CD8-positive, alpha-beta memory T cell (primary cell): ENCODE measurements around the gene ELOA. TPM values are rescaled to one million over a fixed set of nuclear protein-coding genes. Genes with fewer than 3 reads are reported as not detected.

ENCODE experiments used
- CTCF ChIA-PET: fragments of 350-600 bp; sonication (Branson Sonifier 250); formaldehyde crosslinking; loops from one replicate; lab custom pipeline; 2021; ENCODE audit warnings: antibody characterized with exemption; lab: Charles Lee
- POLR2A ChIA-PET: fragments of 350-600 bp; sonication (Branson Sonifier 250); formaldehyde crosslinking; loops from one replicate; lab custom pipeline; 2021; ENCODE audit warnings: antibody characterized with exemption; lab: Charles Lee
- DNase-seq, 5 donors: peaks; one replicate each; pipeline versions ENCODE4 v3.0.0 to v3.0.0-alpha.2; 2020 to 2022; ENCODE audit warnings: mixed read lengths in 1 of 5
- H3K27ac ChIP-seq: one replicate; pipeline ENCODE4 v1.7.0; 2013; ENCODE audit warnings: low read depth, mild to moderate bottlenecking, low read length, moderate library complexity
- H3K27me3 ChIP-seq: 2 replicates; pipeline ENCODE4 v1.7.0; 2013; ENCODE audit warnings: low read length, mild to moderate bottlenecking; ENCODE audit not compliant: insufficient read depth, poor library complexity, severe bottlenecking
- H3K36me3 ChIP-seq: 2 replicates; pipeline ENCODE4 v1.7.0; 2013; ENCODE audit warnings: mild to moderate bottlenecking, low read length, moderate library complexity; ENCODE audit not compliant: insufficient read depth
- H3K4me1 ChIP-seq: 2 replicates; pipeline ENCODE4 v1.7.0; 2013; ENCODE audit warnings: mild to moderate bottlenecking, low read length, moderate library complexity; ENCODE audit not compliant: insufficient read depth
- H3K4me3 ChIP-seq: 2 replicates; pipeline ENCODE4 v1.7.0; 2013; ENCODE audit warnings: mild to moderate bottlenecking, low read length
- H3K9me3 ChIP-seq: 2 replicates; pipeline ENCODE4 v1.7.0; 2013; ENCODE audit warnings: mild to moderate bottlenecking, low read length
- H3K27ac Mint-ChIP-seq, 8 donors: one replicate each; pipeline ENCODE4 v1.8.0; 2020 to 2021; ENCODE audit warnings: mixed read lengths in 8 of 8, mild to moderate bottlenecking in 6 of 8, inconsistent platforms in 3 of 8, moderate library complexity in 3 of 8
- H3K27me3 Mint-ChIP-seq, 2 donors: one replicate each; pipeline ENCODE4 v1.8.0; 2020 to 2021; ENCODE audit warnings: mixed read lengths in 2 of 2, mild to moderate bottlenecking in 1 of 2, moderate library complexity in 1 of 2
- H3K36me3 Mint-ChIP-seq, 3 donors: one replicate each; pipeline ENCODE4 v1.8.0; 2020 to 2021; ENCODE audit warnings: mixed read lengths in 3 of 3, inconsistent platforms in 1 of 3, mild to moderate bottlenecking in 1 of 3
- H3K4me1 Mint-ChIP-seq, 3 donors: one replicate each; pipeline ENCODE4 v1.8.0; 2020 to 2021; ENCODE audit warnings: mixed read lengths in 3 of 3, inconsistent platforms in 1 of 3, mild to moderate bottlenecking in 1 of 3
- H3K4me3 Mint-ChIP-seq, 7 donors: one replicate each; pipeline ENCODE4 v1.8.0; 2020 to 2021; ENCODE audit warnings: mixed read lengths in 7 of 7, mild to moderate bottlenecking in 6 of 7, moderate library complexity in 4 of 7, inconsistent platforms in 2 of 7
- H3K9me3 Mint-ChIP-seq, 5 donors: one replicate each; pipeline ENCODE4 v1.8.0; 2020 to 2022; ENCODE audit warnings: mixed read lengths in 5 of 5, mild to moderate bottlenecking in 3 of 5, moderate library complexity in 2 of 5, inconsistent platforms in 1 of 5
- polyA plus RNA-seq: library from polyadenylated mRNA; unstranded; fragments of 300-500 nt; fragmentation: Illumina TruSeq; gene quantifications from one replicate; pipeline ENCODE4 v1.2.3, GENCODE V29; 2021
- total RNA-seq, 2 experiments: library from RNA; stranded (reverse); gene quantifications; one replicate each; pipeline ENCODE4 v1.2.3, GENCODE V29; 2021

The ELOA gene
- total and polyA plus RNA-seq, 3 experiments from 2014 or later, result 32.3 to 69.0 (median 64.1) TPM

DNA sequence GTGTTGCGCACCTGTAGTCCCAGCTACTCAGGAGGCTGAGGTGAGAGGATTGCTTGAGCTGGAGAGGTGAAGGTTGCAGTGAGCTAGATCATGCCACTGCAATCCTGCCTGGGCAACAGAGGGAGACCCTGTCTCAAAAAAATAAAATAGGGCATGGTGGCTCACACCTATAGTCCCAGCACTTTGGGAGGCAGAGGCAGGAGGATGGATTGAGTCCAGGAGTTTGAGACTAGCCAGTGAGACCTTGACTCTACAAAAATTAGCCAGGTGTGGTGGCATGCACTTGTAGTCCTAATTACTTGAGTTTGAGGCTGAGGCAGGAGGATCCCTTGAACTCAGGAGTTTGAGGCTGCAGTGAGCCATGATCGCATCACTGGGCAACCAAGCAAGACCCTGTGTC is 42.0 kb upstream of the ELOA start:
- H3K4me3 Mint-ChIP-seq, result no peak overlapping the region

DNA sequence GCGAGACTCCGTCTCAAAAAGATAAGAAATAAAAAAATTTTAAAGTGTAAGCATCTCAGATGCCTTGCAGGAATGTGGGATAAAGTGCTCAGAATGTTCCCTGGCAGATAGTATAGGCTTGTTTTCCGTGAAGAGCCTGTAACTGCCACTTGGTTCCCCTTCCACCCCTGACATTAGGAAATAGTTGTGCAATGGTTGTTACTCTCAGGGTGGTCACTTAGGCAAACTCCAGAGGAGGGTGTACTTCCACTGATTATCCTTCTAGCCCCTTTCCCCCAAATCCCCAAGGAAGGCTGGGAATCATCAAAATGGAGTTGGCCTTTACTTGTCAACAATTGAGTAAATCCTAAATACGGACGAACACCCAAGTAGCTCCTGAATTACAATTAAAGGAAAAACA is 41.3 kb upstream of the ELOA start:
- H3K4me3 Mint-ChIP-seq, result no peak overlapping the region
- no peak overlapping the region for H3K27ac ChIP-seq
- ChIA-PET CTCF (interaction anchor here (1.0 kb wide), 1 partner anchor 10 kb away, joined by 3 read pairs; the partner anchor contains the start of gene RPL11), POLR2A (interaction anchor here (0.6 kb wide), 1 partner anchor 353 kb away, joined by 8 read pairs; no protein-coding TSS in a partner anchor)
- H3K9me3 Mint-ChIP-seq, result no peaks in the 10 kb centered on the region
- no peaks in the 10 kb centered on the region for H3K9me3 ChIP-seq
- H3K4me3 ChIP-seq, result no peak overlapping the region
- no peaks in the 10 kb centered on the region for H3K27me3 Mint-ChIP-seq
- H3K27me3 ChIP-seq, result no peaks in the 10 kb centered on the region
- H3K36me3 Mint-ChIP-seq, result peaks cover 0 to 67% (median 8%) of the 10 kb centered on the region in 3 donors
- H3K27ac Mint-ChIP-seq, result peak overlapping the region in 1 of 8 donors; percentile 33
- H3K36me3 ChIP-seq, result peaks cover 41% of the 10 kb centered on the region
- no peak for DNase-seq
- H3K4me1 Mint-ChIP-seq, result peaks cover 12 to 35% (median 32%) of the 10 kb centered on the region in 3 donors
- H3K4me1 ChIP-seq, result peaks cover 4% of the 10 kb centered on the region

More for the DNA sequence above, 42.0 kb upstream of the ELOA start:
- Mint-ChIP-seq H3K4me1 (peaks cover 17 to 42% (median 38%) of the 10 kb centered on the region in 3 donors), H3K27me3 (no peaks in the 10 kb centered on the region), H3K9me3 (no peaks in the 10 kb centered on the region), H3K36me3 (peaks cover 0 to 73% (median 13%) of the 10 kb centered on the region in 3 donors), H3K27ac (peak overlapping the region in 4 of 8 donors; percentile 17 to 61 (median 50))
- Histone ChIP-seq H3K9me3 (no peaks in the 10 kb centered on the region), H3K4me3 (no peak overlapping the region), H3K27ac (no peak overlapping the region), H3K36me3 (peaks cover 46% of the 10 kb centered on the region), H3K27me3 (no peaks in the 10 kb centered on the region), H3K4me1 (peaks cover 4% of the 10 kb centered on the region)
- ChIA-PET POLR2A (no interaction called here), CTCF (no interaction called here)
- no peak for DNase-seq

DNA sequence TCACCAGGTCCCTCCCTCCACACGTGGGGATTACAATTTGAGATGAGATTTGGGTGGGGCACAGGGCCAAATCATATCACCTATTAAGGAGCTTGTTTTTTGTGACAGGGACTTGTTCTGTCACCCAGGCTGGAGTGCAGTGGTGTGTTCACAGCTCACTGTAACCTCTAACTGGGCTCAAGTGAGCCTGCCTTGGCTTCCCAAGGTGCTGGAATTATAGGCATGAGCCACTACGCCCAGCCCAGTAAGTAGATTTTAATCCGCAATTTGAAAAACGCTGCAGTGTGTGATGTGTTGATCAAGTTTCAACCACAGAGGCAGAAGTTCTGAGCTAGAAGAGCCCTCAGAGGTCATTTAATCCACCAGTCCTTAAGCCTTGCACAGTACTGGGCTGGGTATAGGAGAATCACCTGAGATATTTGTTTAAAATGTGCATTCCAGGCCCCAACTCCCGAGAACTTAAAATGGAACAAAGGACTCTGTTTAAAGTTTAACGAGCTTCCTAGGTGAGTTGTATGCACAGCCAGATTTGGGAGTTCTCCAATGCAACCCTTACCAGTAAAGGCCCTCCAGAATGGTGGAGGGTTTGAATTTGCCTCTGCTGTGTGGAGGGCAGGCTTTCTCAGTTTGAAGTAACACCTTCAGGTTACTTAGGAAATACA is 38.3 kb upstream of the ELOA start:
- Mint-ChIP-seq H3K9me3 (no peaks in the 10 kb centered on the region), H3K4me3 (no peak overlapping the region), H3K36me3 (peaks cover 0 to 52% (median 6%) of the 10 kb centered on the region in 3 donors), H3K27ac (peak overlapping the region in 2 of 8 donors; percentile 36 to 74), H3K4me1 (peaks cover 8 to 25% (median 18%) of the 10 kb centered on the region in 3 donors), H3K27me3 (no peaks in the 10 kb centered on the region)
- H3K4me1 ChIP-seq, result no peaks in the 10 kb centered on the region
- DNase-seq, result no peak
- CTCF ChIA-PET, result no interaction called here
- no peaks in the 10 kb centered on the region for H3K9me3 ChIP-seq
- peaks cover 18% of the 10 kb centered on the region for H3K36me3 ChIP-seq
- H3K27ac ChIP-seq, result no peak overlapping the region
- H3K27me3 ChIP-seq, result no peaks in the 10 kb centered on the region
- H3K4me3 ChIP-seq, result no peak overlapping the region
- POLR2A ChIA-PET, result no interaction called here

DNA sequence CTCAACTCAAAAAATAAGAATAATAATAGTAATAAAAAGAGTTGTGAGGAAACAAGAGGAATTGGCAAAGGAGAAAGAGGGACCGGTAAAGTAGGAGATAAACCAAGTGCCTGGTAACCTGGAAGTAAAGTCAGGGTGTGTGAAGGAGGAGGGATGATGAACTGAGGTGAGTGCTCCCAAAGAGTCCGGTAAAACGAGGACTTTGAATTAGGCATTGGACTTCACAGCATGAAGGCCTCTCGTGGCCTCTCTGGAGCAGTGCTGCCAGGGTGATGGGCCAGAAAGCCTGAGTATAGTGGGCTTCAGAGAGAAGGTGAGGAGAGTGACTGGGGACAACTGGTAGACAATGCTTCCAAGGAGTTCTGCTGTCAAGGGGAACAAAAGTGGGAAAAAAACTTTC is 34.0 kb upstream of the ELOA start:
- Histone ChIP-seq H3K9me3 (no peaks in the 10 kb centered on the region), H3K4me3 (no peak overlapping the region), H3K27ac (no peak overlapping the region), H3K36me3 (no peaks in the 10 kb centered on the region), H3K27me3 (no peaks in the 10 kb centered on the region), H3K4me1 (no peaks in the 10 kb centered on the region)
- Mint-ChIP-seq H3K27me3 (no peaks in the 10 kb centered on the region), H3K27ac (peak overlapping the region in 5 of 8 donors; percentile 12 to 78 (median 21)), H3K36me3 (peaks cover 0 to 31% (median 6%) of the 10 kb centered on the region in 3 donors), H3K4me3 (no peak overlapping the region), H3K9me3 (no peaks in the 10 kb centered on the region), H3K4me1 (peaks cover 8 to 19% (median 16%) of the 10 kb centered on the region in 3 donors)
- DNase-seq, result no peak
- ChIA-PET CTCF (no interaction called here), POLR2A (no interaction called here)

DNA sequence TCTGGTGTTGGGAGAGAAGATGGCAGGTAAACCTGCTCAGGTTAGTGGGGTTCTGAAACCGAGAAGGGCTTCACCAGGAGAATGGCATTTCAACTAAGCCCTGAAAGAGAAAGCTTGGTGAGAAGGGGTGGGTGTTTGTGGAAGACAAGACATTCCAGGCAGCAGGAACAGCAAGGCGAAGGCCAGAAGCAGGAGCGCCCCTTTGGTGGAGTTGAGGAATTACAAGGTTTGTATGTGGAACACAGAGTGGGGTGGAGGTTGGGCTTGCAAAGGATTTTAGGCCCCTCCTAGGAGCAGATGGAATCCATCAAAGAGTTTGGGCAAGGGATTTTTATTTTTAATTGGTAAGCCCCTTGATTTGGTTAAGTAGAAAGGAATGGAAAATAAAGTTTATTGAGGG is 24.8 kb upstream of the ELOA start:
- Mint-ChIP-seq H3K4me1 (peaks cover 12 to 14% (median 14%) of the 10 kb centered on the region in 3 donors), H3K27ac (peak overlapping the region in 5 of 8 donors; percentile 20 to 80 (median 76)), H3K4me3 (no peak overlapping the region), H3K36me3 (peaks cover 0 to 4% (median 0%) of the 10 kb centered on the region in 3 donors), H3K27me3 (no peaks in the 10 kb centered on the region), H3K9me3 (no peaks in the 10 kb centered on the region)
- Histone ChIP-seq H3K9me3 (no peaks in the 10 kb centered on the region), H3K27ac (no peak overlapping the region), H3K27me3 (no peaks in the 10 kb centered on the region), H3K36me3 (no peaks in the 10 kb centered on the region), H3K4me3 (no peak overlapping the region), H3K4me1 (no peaks in the 10 kb centered on the region)
- POLR2A ChIA-PET, result no interaction called here
- CTCF ChIA-PET, result no interaction called here
- no peak for DNase-seq

DNA sequence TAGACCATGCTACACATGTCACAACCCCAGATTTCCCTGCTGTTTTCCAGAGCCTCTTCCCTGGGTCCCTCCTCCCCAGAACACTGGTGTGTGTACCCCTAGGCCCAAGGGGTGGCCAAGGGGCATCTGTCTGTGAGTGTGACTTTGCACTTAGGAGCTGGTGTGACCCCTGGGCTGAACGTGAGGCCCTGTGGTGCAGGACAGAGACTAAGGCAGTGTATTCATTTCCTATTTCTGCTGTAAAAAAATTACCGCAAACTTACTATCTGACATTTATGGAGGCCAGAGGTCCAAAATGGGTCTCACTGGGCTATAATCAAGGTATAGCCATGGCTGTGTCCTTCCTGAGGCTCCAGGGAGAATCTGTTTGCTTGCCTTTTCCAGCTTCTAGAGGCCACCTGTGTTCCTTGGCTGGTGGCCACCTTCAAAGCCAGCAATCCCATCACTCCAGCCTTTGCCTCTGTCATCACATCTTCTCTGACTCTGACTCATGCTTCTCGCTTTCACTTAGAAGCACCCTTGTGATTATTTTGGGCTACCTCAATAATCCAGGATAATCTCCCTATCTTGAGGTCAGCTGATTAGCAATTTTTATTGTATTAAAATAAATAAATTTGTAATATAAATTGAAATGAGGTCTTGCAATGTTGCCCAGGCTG is 24.0 kb upstream of the ELOA start:
- peaks cover 12 to 14% (median 14%) of the 10 kb centered on the region in 3 donors for H3K4me1 Mint-ChIP-seq
- Histone ChIP-seq H3K36me3 (no peaks in the 10 kb centered on the region), H3K4me1 (no peaks in the 10 kb centered on the region), H3K27me3 (no peaks in the 10 kb centered on the region), H3K9me3 (no peaks in the 10 kb centered on the region), H3K4me3 (no peak overlapping the region), H3K27ac (no peak overlapping the region)
- POLR2A ChIA-PET, result no interaction called here
- H3K4me3 Mint-ChIP-seq, result no peak overlapping the region
- DNase-seq, result no peak
- peaks cover 0 to 4% (median 0%) of the 10 kb centered on the region in 3 donors for H3K36me3 Mint-ChIP-seq
- no peaks in the 10 kb centered on the region for H3K9me3 Mint-ChIP-seq
- H3K27ac Mint-ChIP-seq, result peak overlapping the region in 7 of 8 donors; percentile 89 to 95 (median 93)
- no peaks in the 10 kb centered on the region for H3K27me3 Mint-ChIP-seq
- CTCF ChIA-PET, result no interaction called here

DNA sequence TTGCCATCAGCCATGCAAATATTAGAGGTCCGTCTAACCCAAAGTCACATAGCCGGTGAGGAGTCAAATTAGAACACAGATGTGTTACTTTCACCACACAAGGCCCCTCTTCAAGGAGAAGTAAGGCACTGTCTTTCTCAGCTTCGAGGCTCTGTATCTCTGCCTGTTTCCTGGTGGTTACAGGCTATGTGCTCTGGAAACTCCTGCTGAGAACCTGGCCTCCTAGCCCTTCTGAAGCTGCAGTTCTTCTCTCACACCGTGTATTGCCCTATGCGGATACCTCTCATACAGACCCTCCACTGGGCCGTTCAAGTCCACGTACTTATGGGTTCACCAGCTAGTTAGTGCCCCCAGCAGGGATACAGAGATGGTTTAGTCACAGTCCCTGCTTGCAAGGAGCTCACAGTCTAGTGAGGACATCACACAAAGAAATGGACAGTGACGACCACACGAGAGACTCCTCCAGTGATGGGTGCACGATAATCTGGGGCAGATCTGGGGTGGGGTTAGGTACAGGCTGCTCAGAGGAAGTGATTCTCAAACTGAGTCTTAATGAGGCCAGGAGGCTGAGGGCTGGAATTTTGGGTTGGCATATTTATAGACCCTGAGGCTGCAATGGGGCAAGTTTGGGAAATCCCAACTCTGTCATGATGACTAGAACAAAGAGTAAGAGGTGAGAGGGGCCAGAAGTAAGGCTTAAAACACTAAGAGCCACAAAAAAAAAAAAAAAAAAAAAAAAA is 22.8 kb upstream of the ELOA start:
- H3K4me3 Mint-ChIP-seq, result peak overlapping the region in 6 of 7 donors; percentile 2 to 74 (median 25)
- DNase-seq, result peak in 2 of 5 donors; percentile 25 to 26
- H3K27me3 Mint-ChIP-seq, result no peaks in the 10 kb centered on the region
- H3K9me3 ChIP-seq, result no peaks in the 10 kb centered on the region
- peaks cover 0 to 4% (median 0%) of the 10 kb centered on the region in 3 donors for H3K36me3 Mint-ChIP-seq
- POLR2A ChIA-PET, result no interaction called here
- CTCF ChIA-PET, result no interaction called here
- H3K36me3 ChIP-seq, result no peaks in the 10 kb centered on the region
- H3K27me3 ChIP-seq, result no peaks in the 10 kb centered on the region
- H3K4me1 ChIP-seq, result no peaks in the 10 kb centered on the region
- peak overlapping the region; percentile 24 for H3K27ac ChIP-seq
- peaks cover 12 to 14% (median 14%) of the 10 kb centered on the region in 3 donors for H3K4me1 Mint-ChIP-seq
- H3K4me3 ChIP-seq, result no peak overlapping the region
- peak overlapping the region; percentile 1 to 95 (median 92) for H3K27ac Mint-ChIP-seq
- H3K9me3 Mint-ChIP-seq, result no peaks in the 10 kb centered on the region
